Fibroblast of mammary gland (primary cell): ENCODE results near the gene NCOA7.

Experiments
- DNase-seq: peaks from one replicate; pipeline ENCODE4 v3.0.0-alpha.2; 2010; ENCODE audit warnings: low read depth
- H3K4me3 ChIP-seq: 2 replicates; pipeline ENCODE4 v1.5.1; 2011; ENCODE audit warnings: low read depth, mild to moderate bottlenecking, low read length, moderate library complexity; ENCODE audit not compliant: control insufficient read depth
- TF ChIP-seq, protein P1 (sequence below): conservative IDR thresholded peaks from 2 replicates; pipeline ENCODE4 v1.5.1; 2011; ENCODE audit warnings: low read depth, low read length, inconsistent platforms; ENCODE audit not compliant: control insufficient read depth, insufficient read depth

The NCOA7 gene

DNA sequence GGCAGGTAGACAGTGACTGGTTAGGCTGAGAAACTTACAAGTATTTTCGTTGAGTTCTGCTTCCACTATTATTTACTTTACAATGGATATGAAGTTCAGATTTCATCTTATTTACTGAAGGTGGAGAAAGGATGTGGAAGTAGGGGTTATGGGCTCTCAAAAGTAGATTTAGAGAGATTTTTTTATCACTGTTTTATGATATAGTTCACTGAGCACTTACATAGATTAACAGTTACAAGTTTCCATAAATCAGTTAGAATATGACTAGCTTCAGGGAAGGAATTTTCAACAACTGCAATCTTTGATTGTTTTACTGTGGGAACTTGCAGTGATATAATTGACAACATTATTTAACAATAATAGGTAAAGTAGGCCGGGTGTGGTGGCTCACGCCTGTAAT is 188.3 kb downstream of the NCOA7 start:
- no peak overlapping the region for H3K4me3 ChIP-seq
- TF ChIP-seq, protein P1, sequence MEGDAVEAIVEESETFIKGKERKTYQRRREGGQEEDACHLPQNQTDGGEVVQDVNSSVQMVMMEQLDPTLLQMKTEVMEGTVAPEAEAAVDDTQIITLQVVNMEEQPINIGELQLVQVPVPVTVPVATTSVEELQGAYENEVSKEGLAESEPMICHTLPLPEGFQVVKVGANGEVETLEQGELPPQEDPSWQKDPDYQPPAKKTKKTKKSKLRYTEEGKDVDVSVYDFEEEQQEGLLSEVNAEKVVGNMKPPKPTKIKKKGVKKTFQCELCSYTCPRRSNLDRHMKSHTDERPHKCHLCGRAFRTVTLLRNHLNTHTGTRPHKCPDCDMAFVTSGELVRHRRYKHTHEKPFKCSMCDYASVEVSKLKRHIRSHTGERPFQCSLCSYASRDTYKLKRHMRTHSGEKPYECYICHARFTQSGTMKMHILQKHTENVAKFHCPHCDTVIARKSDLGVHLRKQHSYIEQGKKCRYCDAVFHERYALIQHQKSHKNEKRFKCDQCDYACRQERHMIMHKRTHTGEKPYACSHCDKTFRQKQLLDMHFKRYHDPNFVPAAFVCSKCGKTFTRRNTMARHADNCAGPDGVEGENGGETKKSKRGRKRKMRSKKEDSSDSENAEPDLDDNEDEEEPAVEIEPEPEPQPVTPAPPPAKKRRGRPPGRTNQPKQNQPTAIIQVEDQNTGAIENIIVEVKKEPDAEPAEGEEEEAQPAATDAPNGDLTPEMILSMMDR = no peak
- no peak for DNase-seq
